ENCODE results near the gene C11orf54. TPM values are rescaled to one million over a fixed set of nuclear protein-coding genes. Genes with fewer than 3 reads are reported as not detected.

C11orf54 gene
- polyA plus RNA-seq, 12 donors: 31.7 to 50.4 (median 38.3) TPM; not detected in 1

Other genes starting within 250 kb of the C11orf54 start
- 10 to 100 TPM in 6 of 12 donors, 1 to 10 TPM in 5, not detected in 1; 5.9 to 19.2 (median 10.1) TPM for gene SMCO4, start 198.3 kb upstream of the C11orf54 start, polyA plus RNA-seq (ENCODE audit: insufficient read length in 12 of 12)
- 10 to 100 TPM in 9 of 12 donors, 1 to 10 TPM in 2, not detected in 1; 8.4 to 84.7 (median 12.0) TPM for gene CEP295, start 80.0 kb upstream of the C11orf54 start, polyA plus RNA-seq (ENCODE audit: insufficient read length in 12 of 12)
- 100 to 1,000 TPM in 10 of 12 donors, 10 to 100 TPM in 1, not detected in 1; 79.0 to 205 (median 120) TPM for gene TAF1D, start 177 bp upstream of the C11orf54 start, polyA plus RNA-seq (ENCODE audit: insufficient read length in 12 of 12)
- gene MED17, start 42.6 kb downstream of the C11orf54 start, polyA plus RNA-seq (ENCODE audit: insufficient read length in 12 of 12): 10 to 100 TPM in 11 of 12 donors, not detected in 1; 16.7 to 52.7 (median 24.7) TPM
- gene VSTM5, start 108.9 kb downstream of the C11orf54 start, polyA plus RNA-seq (ENCODE audit: insufficient read length in 12 of 12): under 1 TPM in 10 of 12 donors, not detected in 2; 0.12 to 0.98 (median 0.44) TPM